ENCODE data around the gene UGDH.
"Not testable (repeated sequence)": the region's sequence is repeated elsewhere in the genome, so short reads cannot be mapped to it uniquely, and the experiment has no call there.

GRCh38 chr4:39515669-39516401, 11.4 kb downstream of the UGDH start:
- not testable (repeated sequence) for TF ChIP-seq SUZ12 (IDR thresholded peaks at IDR 0.05; ENCODE audit: extremely low read depth, insufficient read depth, insufficient read length); ZNF274 (IDR thresholded peaks at IDR 0.05; ENCODE audit: low read depth, low read length)
